Retina (tissue), 1 donor: ENCODE measurements around the gene HAT1.
A peak's percentile ranks its signal among the peaks of the same experiment; 100 is the strongest.
"Not testable (repeated sequence)": the region's sequence is repeated elsewhere in the genome, so short reads cannot be mapped to it uniquely, and the experiment has no call there.

Experiments
- DNase-seq: peaks from one replicate; pipeline ENCODE4 v3.0.0-alpha.2; 2016

Gene HAT1, protein sequence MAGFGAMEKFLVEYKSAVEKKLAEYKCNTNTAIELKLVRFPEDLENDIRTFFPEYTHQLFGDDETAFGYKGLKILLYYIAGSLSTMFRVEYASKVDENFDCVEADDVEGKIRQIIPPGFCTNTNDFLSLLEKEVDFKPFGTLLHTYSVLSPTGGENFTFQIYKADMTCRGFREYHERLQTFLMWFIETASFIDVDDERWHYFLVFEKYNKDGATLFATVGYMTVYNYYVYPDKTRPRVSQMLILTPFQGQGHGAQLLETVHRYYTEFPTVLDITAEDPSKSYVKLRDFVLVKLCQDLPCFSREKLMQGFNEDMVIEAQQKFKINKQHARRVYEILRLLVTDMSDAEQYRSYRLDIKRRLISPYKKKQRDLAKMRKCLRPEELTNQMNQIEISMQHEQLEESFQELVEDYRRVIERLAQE

DNA sequence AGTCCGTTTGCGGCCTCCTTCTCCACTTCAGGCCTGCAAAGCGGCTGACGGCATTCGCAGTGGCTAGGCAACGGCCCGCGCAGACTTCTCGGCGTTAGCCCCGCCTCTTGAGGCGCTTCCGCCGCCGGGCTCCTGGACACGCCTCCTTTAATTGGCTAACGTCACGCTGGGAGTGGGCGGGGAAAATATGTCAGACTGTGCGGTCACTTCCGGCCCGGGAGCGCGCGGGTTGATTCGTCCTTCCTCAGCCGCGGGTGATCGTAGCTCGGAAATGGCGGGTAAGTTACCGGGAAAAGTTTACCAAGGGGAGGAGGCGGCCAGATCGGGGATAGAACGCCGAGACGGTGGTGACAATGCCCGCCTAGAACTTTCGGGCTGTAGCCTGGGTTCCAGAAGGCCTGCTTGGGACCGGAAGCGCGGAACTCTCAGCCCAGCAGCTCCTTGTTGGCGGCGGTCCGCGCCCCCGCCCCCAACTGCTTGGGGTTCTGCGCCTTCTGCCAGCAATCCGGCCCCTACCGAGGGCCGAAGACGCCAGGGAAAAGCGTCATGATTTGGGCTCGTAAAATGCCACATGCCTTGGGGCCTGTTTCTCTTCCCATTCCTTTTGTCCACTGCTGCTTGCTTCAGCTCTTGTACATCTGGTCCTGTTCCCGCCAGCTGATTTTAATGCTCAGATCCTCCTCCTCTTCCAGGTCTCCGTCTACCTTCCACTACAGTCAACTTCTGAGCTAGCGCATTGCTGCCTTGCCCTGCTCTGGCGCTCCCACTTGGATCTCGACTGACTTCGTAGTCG is at the start of gene HAT1:
Gene HAT1, plus strand, starts transcription at position 232 of the 793 bp plus-strand sequence. Its CDS starts 40 bp downstream, at position 272.
- peak; percentile 99 for DNase-seq

DNA sequence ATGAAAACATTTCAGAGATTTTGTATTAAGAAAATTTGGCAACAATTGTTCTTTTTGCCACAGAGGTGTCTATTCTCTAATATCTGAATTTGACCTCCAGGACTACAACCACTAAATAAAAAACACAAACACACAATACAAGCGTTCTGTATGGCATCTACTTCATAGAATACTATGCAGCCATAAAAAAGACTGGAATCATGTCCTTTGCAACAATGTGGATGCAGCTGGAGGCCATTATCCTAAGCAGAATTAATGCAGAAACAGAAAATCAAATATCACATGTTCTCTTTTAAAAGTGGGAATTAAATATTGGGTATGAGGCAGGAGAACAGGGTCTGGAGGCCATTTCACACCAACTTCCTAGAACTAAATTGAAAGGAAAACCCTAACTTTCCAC is 47.7 kb upstream of the HAT1 start:
- no peak for DNase-seq

DNA sequence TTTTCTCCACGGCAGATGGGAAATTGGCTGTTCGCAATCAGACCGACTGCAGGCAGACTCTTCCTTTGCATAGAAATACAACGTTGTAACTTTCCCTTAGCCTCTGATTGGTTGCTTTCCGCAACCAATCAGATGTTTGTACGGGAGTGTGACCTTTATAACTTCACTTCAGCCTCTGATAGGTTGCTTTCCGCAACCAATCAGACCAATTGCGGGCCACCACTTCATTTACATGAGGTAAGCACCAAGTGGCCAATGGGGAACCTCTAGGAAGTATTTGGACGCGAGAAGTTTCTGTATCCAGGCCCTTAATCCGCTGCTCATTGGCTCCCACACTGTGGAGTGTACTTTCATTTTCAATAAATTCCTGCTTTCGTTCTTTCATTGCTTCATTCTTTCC is 47.3 kb upstream of the HAT1 start:
- no peak for DNase-seq

DNA sequence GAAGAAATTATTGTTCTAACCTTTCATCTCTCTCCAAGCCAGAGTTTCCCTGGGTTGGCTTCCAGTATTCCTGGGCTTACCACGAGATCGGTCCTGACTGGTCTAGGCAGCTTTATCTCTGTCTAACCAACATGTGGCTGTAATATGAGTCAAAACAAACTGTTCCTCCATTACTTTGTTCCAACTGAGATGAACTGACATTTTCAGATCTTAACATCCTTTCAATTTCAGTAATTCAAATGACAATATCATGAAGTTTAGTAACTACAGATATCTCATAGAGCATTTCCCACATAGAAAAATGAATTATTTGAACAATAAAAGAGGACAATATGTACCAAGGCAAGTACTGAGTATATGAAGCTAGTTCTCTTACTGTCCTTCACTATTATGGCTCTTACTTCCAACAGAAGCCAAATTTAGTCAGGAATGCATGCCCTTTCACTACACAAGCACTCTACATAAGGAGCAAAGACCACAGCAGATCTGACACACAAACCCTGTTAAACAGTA is 43.7 kb upstream of the HAT1 start:
- no peak for DNase-seq

DNA sequence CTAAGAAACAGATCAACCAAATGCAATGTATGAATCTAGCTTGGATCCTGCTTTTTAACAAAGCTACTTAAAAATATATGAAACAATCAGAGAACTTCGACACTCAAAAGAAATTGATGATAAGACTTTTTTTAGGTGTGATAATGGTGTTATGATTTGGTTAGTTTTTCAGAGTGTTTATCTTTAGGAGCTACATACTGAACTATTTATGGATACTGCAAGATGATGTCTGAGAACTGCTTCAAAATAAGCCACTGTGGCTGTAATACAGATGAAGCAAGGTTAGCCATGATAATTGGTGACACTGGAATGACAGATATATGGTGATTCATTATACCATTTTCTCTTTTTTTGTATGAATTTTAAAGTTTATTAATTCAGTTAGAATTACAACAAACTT is 42.4 kb upstream of the HAT1 start:
- DNase-seq: no peak

DNA sequence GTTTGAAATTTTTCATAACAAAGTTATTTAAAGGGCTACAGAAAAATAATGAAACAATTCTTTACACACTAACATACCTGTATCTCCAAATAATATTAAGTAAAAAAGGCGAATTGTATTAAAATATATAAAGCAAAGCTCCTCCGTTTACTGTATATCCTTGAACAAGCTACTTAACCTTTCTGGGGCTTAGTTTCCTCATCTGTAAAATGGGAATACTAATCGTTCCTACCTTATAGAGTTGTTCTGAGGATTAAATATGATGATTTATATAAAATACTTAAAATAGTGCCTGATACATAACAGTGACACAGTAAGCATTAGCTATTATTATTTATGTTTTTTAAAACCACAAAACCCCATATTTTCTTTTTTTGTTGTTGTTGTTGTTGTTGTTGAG is 41.5 kb upstream of the HAT1 start:
- DNase-seq: no peak

DNA sequence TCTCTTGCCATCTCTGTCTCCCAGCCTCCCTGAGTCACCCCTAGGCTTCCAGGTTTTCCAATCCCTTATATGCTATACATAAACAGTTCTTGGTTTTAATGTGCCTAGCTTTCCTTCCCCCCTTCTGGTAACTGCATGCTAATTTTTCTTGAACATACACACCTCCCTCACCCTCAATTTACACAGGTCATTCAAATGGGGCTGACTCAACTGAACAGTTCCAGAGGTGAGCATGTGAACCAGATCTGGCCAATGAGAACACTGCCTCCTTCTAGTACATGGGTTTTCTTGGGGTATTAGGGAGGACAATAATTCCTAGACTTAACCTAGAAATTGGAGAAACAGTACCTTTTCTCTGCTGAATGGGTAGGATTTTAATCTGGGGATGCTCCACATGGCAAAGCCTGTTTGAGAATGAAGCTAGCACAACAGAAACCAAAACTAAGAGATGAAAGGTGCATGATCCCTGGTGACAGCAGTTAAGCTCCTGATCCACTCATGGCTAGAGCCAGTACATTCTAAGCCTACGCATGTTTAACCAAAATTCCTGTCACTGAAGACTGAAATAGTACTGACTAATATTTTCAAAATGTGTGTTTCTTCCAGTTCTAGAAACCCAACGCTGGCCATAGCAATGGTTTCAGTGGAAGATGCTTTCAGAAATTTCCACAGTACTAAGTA is 40.0 kb upstream of the HAT1 start:
- no peak for DNase-seq

DNA sequence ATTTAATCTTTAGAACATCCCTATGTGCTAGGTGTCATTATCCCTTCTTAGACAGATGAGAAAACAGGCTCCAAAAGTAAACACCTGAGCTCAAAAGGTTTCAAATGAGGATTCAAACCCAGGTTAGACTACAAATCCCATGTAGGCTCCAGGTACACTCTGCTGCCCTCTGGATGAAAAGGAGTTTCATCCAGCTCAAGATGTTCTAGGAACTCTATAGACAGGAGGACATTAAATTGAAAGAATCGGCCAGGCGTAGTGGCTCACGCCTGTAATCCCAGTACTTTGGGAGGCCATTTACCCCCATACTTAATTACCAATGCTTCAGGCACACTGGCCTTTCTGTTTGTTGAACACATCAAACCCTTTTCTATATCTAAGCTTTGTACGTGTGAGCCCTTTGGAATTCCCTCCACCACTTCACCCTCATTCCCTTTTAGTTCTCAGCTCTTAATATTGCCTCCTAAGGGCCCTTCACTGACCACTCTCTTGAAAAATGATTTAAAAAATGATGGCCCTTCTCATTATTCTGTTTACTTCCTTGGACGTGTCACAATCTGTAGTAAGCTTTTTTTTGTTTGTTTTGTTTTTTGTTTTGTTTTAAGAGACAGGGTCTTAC is 38.9 kb upstream of the HAT1 start:
- no peak for DNase-seq

DNA sequence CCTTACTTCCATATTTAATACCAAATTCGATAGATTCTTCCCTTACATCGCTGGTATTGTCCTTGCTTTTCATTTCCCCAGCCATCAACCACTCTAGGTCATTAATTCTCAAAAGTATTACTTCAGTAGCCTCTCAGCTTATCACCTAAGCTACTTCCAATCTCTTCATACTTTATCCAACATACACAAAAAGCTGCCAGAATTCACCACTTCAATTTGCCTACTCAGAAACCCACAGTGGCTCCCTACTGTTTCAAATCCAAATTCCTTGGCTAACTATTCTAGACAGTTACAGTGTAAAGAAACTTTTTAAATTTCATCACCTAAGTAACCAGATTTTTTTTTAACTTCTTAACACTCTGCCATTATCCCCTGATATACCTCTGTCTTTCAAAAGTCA is 32.9 kb upstream of the HAT1 start:
- DNase-seq: no peak

DNA sequence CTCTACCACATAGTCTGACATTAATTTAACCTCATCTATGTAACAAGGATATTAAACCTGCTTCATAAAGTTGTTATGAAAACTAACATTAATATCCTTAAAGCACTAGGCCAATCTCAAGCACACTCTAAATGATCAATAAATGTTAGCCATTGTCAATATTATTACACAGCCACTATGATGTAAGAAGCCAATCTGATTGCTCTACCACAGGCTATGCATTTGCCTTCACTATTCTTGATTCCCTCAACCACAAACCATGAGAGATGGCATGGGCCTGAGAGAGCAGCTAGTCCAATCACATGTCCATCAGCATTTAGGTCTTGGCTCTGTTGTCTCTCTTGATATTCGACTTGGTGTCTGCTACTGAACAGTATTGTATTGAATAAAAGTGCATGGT is 32.5 kb upstream of the HAT1 start:
- DNase-seq: no peak

DNA sequence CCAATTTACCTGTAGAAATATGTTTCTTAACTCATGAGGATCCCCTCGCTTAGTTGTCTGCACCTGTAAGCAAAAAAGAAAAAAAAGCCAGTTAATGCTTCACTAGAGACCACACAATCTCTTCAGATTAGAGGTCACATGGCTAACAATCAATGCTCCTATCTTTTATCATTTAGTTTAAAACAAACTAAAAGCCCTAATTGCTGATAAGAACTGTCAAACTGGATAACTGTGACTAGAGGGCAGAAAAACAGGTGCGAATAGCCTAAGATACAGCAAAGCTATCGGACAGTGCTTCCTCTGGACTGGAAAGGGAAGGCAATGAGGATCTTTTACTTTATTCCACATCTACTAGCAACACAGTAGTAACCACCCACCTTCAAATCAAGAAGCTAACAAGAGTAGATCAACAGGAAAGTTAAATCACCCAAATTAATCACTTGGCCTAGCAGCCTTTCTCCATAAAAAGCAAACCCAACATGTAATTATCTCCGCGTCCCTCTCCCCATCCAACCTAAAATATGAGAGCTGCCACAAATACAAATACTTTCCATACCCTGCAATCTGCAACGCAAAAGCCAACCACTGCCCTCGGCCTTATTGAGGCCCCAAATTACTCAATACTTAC is 29.0 kb upstream of the HAT1 start:
- no peak for DNase-seq

DNA sequence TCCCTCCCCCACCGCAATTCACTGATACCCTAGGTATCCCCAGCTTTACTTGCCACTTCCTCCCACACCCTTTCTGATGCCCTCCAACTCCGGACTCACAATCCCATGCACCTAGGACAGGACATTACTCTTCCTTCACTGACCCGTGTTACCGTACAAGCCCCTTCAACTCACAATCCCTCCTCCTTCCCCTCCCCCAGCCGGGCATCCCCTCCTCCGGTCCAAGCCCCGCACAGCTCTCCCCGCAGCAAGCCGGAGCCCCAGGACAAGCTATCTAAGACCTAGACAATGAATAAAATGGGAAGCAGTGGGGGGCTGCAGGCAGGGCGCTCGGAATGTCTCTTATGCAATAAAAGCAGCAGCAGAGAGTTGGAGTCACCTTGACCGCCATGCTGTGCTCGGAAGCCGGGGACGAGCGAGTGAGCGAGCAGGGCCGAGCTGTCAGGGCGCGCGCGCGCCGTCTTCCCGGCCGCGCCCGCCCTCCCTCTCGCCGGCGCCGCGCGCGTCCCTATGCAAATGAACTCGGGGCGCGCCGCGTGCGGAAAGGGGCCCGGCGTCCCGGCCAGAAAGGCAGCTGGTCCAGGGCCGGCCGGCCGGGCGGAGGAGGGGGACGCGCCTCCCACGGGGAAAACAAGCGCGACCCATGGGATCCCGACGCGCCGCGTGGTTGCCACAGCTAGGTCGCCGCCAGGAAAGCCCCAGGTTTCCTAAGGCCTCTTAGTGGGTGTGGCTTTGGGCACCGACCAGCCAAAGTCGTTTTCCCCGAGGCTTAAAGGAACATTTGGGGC is 28.2 kb upstream of the HAT1 start, which contains the start of gene SLC25A12:
Gene SLC25A12, minus strand, starts transcription at position 421 of the 788 bp plus-strand sequence. Its CDS starts 30 bp downstream, at position 391.
- peak; percentile 95 for DNase-seq

DNA sequence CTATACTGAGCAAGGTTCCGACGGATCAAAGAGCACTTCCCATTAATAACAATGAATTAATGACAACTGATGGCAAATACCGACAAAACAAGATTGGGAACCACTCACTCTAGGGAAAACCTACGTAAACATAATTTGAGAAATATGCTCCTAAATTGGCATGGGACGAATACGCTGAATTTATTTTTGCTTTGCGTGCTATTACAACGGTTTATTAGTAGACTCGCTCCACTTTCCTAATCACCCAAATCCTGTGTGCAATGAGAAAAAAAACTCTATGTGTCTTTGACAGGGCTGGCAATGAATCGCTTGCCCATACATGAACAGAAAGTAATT is 27.7 kb upstream of the HAT1 start:
- DNase-seq: no peak

DNA sequence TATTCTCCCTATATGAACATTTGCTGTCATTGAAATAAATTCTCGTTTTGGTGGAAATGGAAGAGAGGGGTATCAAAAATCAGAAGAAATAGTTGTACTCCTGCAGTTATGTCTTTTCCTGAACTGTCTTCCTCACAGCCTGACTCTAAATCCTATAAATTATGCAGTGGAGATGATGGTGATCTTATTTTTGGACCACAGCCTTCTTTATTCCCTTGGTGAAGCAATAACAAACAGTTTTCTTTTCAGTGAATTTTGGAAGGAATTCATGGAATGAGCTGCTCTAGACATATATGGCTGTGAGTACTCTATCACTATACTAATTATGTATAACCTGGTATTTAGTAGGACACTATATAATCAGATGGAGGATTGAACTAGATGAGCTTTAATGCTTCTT is 26.5 kb upstream of the HAT1 start:
- no peak for DNase-seq

DNA sequence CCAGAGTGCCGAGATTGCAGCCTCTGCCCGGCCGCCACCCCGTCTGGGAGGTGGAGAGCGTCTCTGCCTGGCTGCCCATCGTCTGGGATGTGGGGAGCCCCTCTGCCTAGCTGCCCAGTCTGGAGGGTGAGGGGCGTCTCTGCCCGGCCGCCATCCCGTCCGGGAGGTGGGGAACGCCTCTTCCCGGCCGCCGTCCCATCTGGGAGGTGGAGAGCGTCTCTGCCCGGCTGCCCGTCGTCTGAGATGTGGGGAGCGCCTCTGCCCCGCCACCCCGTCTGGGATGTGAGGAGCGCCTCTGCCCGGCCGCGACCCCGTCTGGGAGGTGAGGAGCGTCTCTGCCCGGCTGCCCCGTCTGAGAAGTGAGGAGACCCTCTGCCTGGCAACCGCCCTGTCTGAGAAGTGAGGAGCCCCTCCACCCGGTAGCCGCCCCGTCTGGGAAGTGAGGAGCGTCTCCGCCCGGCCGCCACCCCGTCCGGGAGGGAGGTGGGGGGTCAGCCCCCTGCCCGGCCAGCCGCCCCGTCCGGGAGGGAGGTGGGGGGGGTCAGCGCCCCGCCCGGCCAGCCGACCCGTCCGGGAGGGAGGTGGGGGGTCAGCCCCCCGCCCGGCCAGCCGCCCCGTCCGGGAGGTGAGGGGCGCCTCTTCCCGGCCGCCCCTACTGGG is 22.5 kb upstream of the HAT1 start:
- not testable (repeated sequence) for DNase-seq

DNA sequence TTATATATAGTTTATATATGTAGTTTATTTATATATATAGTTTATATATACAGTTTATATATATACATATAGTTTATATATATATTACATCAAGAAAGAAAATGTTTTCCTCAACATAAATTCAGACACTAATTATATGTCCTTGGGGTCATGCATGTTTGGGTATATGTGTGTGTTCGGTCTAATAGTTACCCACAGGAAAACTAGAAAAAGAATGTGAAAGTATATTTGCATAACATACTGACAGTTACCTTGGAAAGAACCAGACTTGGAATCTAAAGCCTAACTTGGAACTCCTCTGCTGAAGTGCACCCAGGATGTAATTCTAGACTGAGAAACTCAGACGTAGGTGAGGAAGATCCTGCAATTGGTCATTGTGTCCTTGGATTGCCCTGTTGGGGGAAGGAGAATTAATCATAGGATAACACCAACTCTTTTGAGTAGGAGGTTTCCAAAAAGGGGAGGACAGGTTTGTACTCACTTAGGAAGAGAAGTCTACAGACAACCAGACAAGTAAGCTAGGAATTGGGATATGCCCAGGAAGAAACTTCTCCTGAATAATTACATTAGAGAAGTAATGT is 19.3 kb upstream of the HAT1 start:
- DNase-seq: no peak

DNA sequence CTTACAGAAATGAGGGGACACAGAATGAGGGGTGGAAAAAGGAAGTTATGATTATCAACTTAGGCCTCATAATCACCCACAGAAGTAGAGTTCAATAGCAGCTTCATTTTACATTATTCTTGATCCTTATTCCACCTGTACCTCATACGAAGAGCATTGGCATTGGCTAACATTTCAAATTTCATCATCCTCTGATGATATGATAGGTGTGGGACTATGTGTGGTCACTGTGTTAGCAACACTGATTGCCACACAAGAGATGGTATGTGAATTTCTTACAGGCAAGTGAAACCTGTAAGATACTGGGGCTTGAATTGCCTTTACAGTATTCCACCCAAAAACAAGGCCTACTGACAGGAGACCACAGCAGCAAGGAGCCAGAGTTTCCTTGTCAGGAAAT is 14.0 kb upstream of the HAT1 start:
- no peak for DNase-seq

DNA sequence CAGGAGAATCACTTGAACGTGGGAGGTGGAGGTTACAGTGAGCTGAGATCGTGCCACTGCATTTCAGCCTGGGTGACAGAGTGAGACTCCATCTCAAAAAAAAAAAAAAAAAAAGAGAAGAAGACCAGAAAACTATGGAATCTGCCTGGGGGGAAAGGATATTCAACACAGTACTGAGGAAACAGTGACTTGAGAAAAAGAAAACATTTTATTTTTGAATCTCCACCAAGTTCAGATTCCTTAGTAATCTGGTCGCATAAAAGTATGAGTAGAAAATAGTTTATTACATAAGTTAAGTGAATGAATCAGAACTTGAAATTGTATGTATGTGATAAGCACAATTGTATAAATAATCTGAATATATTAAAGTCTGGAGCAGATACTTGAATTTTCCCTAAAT is 13.0 kb upstream of the HAT1 start:
- no peak for DNase-seq

DNA sequence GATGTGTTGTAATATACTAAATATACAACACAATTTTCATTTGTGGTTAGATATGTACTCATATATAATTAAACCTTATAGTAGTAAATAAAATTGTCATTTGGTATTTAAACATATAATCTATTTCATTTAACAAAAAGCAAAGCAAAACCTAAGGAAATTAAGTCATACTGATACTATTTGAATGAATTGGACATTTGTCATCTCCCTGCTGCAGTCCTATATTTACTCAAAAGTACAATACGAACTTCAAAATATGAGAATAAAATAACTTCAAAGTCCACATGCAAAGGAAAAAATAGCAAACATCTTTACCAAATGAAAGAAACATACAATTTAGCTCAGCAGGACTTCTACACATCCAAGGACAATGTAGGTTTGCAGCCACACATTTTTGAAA is 11.8 kb upstream of the HAT1 start:
- DNase-seq: no peak

DNA sequence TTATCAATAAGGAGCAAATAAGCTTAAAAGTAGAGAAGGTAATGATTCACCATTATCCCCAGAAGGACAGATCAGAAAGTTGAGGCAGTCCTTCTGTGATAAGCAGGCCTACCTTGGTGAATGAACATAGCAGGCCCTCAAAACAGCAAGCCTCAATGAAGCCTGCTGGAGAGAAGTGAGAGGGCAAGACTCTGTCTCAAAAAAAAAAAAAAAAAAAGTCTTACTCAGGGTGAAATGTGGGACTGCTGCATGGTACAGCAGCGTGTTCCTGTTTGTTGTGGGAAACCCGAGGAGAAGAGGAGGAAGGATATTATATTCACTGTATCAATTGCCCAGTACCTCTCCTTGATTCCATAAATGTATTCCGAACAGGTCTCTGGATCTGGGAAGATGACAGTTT is 8.7 kb upstream of the HAT1 start:
- no peak for DNase-seq

DNA sequence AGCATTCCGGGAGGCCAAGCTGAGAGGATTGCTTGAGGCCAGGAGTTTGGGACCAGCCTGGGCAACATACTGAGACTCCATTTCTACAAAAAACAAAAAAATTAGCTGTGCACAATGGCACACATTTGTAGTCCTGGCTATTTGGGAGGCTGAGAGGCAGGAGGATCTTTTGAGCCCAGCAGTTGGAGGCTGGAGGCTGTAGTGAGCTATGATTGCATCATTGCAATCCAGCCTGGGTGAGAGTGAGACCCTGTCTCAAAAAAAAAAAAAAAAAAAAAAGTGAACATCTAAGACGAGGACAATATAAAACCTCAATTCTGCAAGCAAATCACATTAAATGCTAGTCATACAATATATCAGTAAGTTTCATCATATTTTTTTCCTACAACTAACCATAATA is 2.8 kb upstream of the HAT1 start:
- no peak for DNase-seq
